Transverse colon (tissue), 4 donors: ENCODE measurements around the gene PPP1R3A. TPM values are rescaled to one million over a fixed set of nuclear protein-coding genes. Genes with fewer than 3 reads are reported as not detected.

Experiments used
- DNase-seq: peaks from one replicate; pipeline ENCODE4 v3.0.0-alpha.2; 2019
- H3K27ac ChIP-seq, 4 donors: fragments of 200-600 bp; sonication (generic); 2 replicates each; pipeline ENCODE4 v1.5.1; 2016 to 2018; ENCODE audit warnings: inconsistent platforms in 4 of 4
- H3K27me3 ChIP-seq: fragments of 200-600 bp; sonication (generic); 2 replicates; pipeline ENCODE4 v1.5.1; 2017; ENCODE audit warnings: inconsistent platforms
- H3K36me3 ChIP-seq, 4 donors: fragments of 200-600 bp; sonication (generic); 2 replicates each; pipeline ENCODE4 v1.5.1; 2017 to 2019; ENCODE audit warnings: inconsistent platforms in 4 of 4
- H3K4me1 ChIP-seq, 4 donors: fragments of 200-600 bp; sonication (generic); 2 replicates each; pipeline ENCODE4 v1.5.1; 2017 to 2020; ENCODE audit warnings: inconsistent platforms in 4 of 4
- H3K4me3 ChIP-seq, 4 donors: fragments of 200-600 bp; sonication (generic); 1 replicate in 1 of 4; 2 replicates in 3 of 4; pipeline versions ENCODE4 v1.5.1 to v1.6.1; 2017 to 2019; ENCODE audit warnings: inconsistent platforms in 4 of 4
- H3K9me3 ChIP-seq, 2 donors: fragments of 200-600 bp; sonication (generic); 2 replicates each; pipeline ENCODE4 v1.5.1; 2017 to 2019; ENCODE audit warnings: inconsistent platforms in 2 of 2
- CTCF ChIP-seq, 5 experiments: fragments of 200-600 bp in 3 of 5; fragments of 450-650 bp in 2 of 5; sonication (generic) in 3 of 5; IDR thresholded peaks; 1 replicate in 2 of 5; 2 replicates in 3 of 5; pipeline ENCODE4 v1.5.1; 2016 to 2017; ENCODE audit warnings: antibody characterized with exemption in 5 of 5, inconsistent platforms in 3 of 5, mild to moderate bottlenecking in 2 of 5, moderate library complexity in 1 of 5
- EP300 ChIP-seq: sonication (generic); formaldehyde crosslinking; IDR thresholded peaks from one replicate; pipeline ENCODE4 v1.6.1; 2017; ENCODE audit warnings: antibody characterized with exemption, low read depth
- POLR2A ChIP-seq: fragments of 450-650 bp; IDR thresholded peaks from one replicate; pipeline ENCODE4 v1.6.1; 2016; ENCODE audit warnings: antibody characterized with exemption, mild to moderate bottlenecking, moderate library complexity
- POLR2AphosphoS5 ChIP-seq, 3 donors: sonication (generic); formaldehyde crosslinking; IDR thresholded peaks; one replicate each; pipeline ENCODE4 v1.6.1; 2016; ENCODE audit warnings: antibody characterized with exemption in 3 of 3
- WGBS, 2 donors: methylation state at CpG; one replicate each; pipeline ENCODE4 v1.1.5; 2018; ENCODE audit warnings: low coverage in 1 of 2; 5-methylcytosine and 5-hydroxymethylcytosine counted together
- in situ Hi-C, 4 donors: fragments of 200-750 bp; cut with MboI; loops; one replicate each; pipeline versions ENCODE4 v1.15.0 to v1.15.1; 2017; ENCODE audit warnings: low sequenced_read_pairs in 3 of 4, low pct_ligation_motif_present in 1 of 4, low pct_unique_long_range_greater_than_20kb in 1 of 4
- intact Hi-C: fragments of 100-400 bp; cut with DNase I; formaldehyde crosslinking; loops from one replicate; pipeline ENCODE4 v1.15.1; 2023; ENCODE audit warnings: low total_unique reads
- total RNA-seq, 4 donors: library from RNA; depleted of rRNA; stranded (reverse); fragments of >200 nt; gene quantifications; one replicate each; pipeline ENCODE4 v1.1.0, GENCODE V29; 2016

Gene PPP1R3A
- not detected for total RNA-seq

GRCh38 chr7:113918946-113919345 lies at the start of gene PPP1R3A:
TSS of gene PPP1R3A (minus strand) at chr7:113919009. CDS start at chr7:113918996, 13 bp downstream.
- DNase-seq = no peak
- Histone ChIP-seq H3K27me3 (no peaks in the 10 kb centered on the region), H3K9me3 (no peaks in the 10 kb centered on the region), H3K36me3 (no peaks in the 10 kb centered on the region), H3K4me1 (no peaks in the 10 kb centered on the region), H3K4me3 (no peak within 1 kb of the TSS), H3K27ac (no peak within 1 kb of the TSS)
- in situ Hi-C loops (no loop called here), intact Hi-C loops (no loop called here)
- TF ChIP-seq POLR2AphosphoS5 (IDR thresholded peaks at IDR 0.05) (no peak), EP300 (no peak)
- 62 to 63% methylated on average over 2 of the region's 2 CpGs for WGBS, 2 donors

- no peak for DNase-seq
- Histone ChIP-seq H3K27ac (no peak overlapping the region), H3K4me1 (no peaks in the 10 kb centered on the region), H3K27me3 (no peaks in the 10 kb centered on the region), H3K36me3 (no peaks in the 10 kb centered on the region), H3K4me3 (no peak overlapping the region), H3K9me3 (no peaks in the 10 kb centered on the region)
- WGBS, 2 donors = 68 to 74% methylated on average over 2 of the region's 2 CpGs
- intact Hi-C loops (no loop called here), in situ Hi-C loops (no loop called here)
- TF ChIP-seq CTCF (IDR thresholded peaks at IDR 0.05) = no peak
- TF ChIP-seq POLR2AphosphoS5 (IDR thresholded peaks at IDR 0.05) = no peak
- no peak for TF ChIP-seq EP300
- no peak for TF ChIP-seq POLR2A
These were observed 44.5 kb upstream of the PPP1R3A start for GRCh38 chr7:113963356-113963755.

GRCh38 chr7:113959910-113960309 lies 41.1 kb upstream of the PPP1R3A start:
- no peaks in the 10 kb centered on the region for H3K9me3 ChIP-seq
- in situ Hi-C loops = no loop called here
- H3K36me3 ChIP-seq = no peaks in the 10 kb centered on the region
- DNase-seq = no peak
- 83 to 100% methylated on average over 2 of the region's 2 CpGs for WGBS, 2 donors
- no peak overlapping the region for H3K27ac ChIP-seq
- intact Hi-C loops = no loop called here
- H3K4me3 ChIP-seq = no peak overlapping the region
- no peaks in the 10 kb centered on the region for H3K4me1 ChIP-seq
- TF ChIP-seq POLR2AphosphoS5 (IDR thresholded peaks at IDR 0.05) (no peak), CTCF (IDR thresholded peaks at IDR 0.05) (no peak), EP300 (no peak), POLR2A (no peak)
- no peaks in the 10 kb centered on the region for H3K27me3 ChIP-seq

GRCh38 chr7:113955157-113955556 lies 36.3 kb upstream of the PPP1R3A start:
- H3K27me3 ChIP-seq = no peaks in the 10 kb centered on the region
- TF ChIP-seq POLR2A = no peak
- TF ChIP-seq CTCF (IDR thresholded peaks at IDR 0.05) = no peak
- TF ChIP-seq POLR2AphosphoS5 (IDR thresholded peaks at IDR 0.05) = no peak
- no peak for TF ChIP-seq EP300
- no peak for DNase-seq
- intact Hi-C loops (no loop called here), in situ Hi-C loops (no loop called here)
- no peak overlapping the region for H3K27ac ChIP-seq
- no peaks in the 10 kb centered on the region for H3K4me1 ChIP-seq
- H3K36me3 ChIP-seq = no peaks in the 10 kb centered on the region
- H3K9me3 ChIP-seq = peaks cover 5 to 8% of the 10 kb centered on the region in 2 donors
- WGBS, 2 donors = 86% methylated on average over 2 of the region's 2 CpGs; no CpG with 5 or more reads in 1 of the 2 donors
- no peak overlapping the region for H3K4me3 ChIP-seq

- DNase-seq = no peak
- in situ Hi-C loops = no loop called here
- WGBS, 2 donors = 87 to 94% methylated on average over 2 of the region's 2 CpGs
- intact Hi-C loops = no loop called here
- Histone ChIP-seq H3K27ac (no peak overlapping the region), H3K4me1 (no peaks in the 10 kb centered on the region), H3K4me3 (no peak overlapping the region), H3K36me3 (no peaks in the 10 kb centered on the region), H3K27me3 (no peaks in the 10 kb centered on the region), H3K9me3 (peaks cover 5 to 8% of the 10 kb centered on the region in 2 donors)
- TF ChIP-seq POLR2A = no peak
- no peak for TF ChIP-seq POLR2AphosphoS5 (IDR thresholded peaks at IDR 0.05)
- TF ChIP-seq CTCF (IDR thresholded peaks at IDR 0.05) = no peak
- TF ChIP-seq EP300 = no peak
These were observed 34.7 kb upstream of the PPP1R3A start for GRCh38 chr7:113953553-113953952.
